OCI-LY7 (cell line): ENCODE measurements around the gene UBALD1.

Source experiments
- CTCF ChIP-seq: fragments of 200-600 bp; sonication (generic); conservative IDR thresholded peaks from 2 replicates; pipeline ENCODE4 v1.5.1; 2014; ENCODE audit warnings: mild to moderate bottlenecking, antibody characterized with exemption, low read length, moderate library complexity, mixed read lengths
- EZH2phosphoT487 ChIP-seq: fragments of 200-600 bp; sonication (generic); IDR thresholded peaks from 2 replicates; pipeline ENCODE4 v1.6.1; 2018; ENCODE audit warnings: low read depth, borderline replicate concordance, mild to moderate bottlenecking, mixed run types, antibody characterized with exemption, low read length, moderate library complexity, mixed read lengths

- TF ChIP-seq CTCF, result no peak
- no peak for TF ChIP-seq EZH2phosphoT487
These were observed 20.0 kb downstream of the UBALD1 start for GRCh38 chr16:4594433-4595410.
